ENCODE data around the gene COL12A1.

The COL12A1 gene

GRCh38 chr6:75102301-75102700 is 103.6 kb downstream of the COL12A1 start:
- no peak for DNase-seq (ENCODE audit: low read depth in 2 of 2)

- no peak for DNase-seq (ENCODE audit: low read depth in 2 of 2)
Observed at GRCh38 chr6:75101896-75102295, 104.0 kb downstream of the COL12A1 start.

- DNase-seq (ENCODE audit: low read depth in 2 of 2), result no peak
Observed at GRCh38 chr6:75098709-75099108, 107.1 kb downstream of the COL12A1 start.

DNA sequence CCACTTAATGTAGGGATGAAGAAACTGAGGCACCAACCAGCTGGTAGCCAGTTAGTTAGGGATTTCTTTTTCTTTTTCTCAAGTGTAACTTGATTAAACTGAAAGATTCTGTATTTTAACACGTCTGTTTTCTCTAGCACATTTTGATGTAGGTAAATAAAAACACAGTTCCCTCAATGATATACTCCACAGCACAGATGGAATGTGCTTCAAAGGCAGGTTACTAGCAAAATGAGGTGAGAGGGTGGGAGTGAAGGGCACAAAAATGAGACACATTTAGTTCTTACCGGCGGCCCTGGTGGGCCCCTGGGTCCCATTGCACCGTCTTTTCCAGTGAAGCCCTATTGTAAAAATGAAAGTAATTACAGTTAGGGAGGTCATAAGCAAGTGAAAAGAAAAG is 108.9 kb downstream of the COL12A1 start:
- no peak for DNase-seq (ENCODE audit: low read depth in 2 of 2)

GRCh38 chr6:75094614-75095200 is 111.1 kb downstream of the COL12A1 start:
- DNase-seq (ENCODE audit: low read depth in 2 of 2), result no peak

- no peak for DNase-seq (ENCODE audit: low read depth in 2 of 2)
Observed at GRCh38 chr6:75091467-75092190, 114.2 kb downstream of the COL12A1 start.

- DNase-seq (ENCODE audit: low read depth in 2 of 2), result no peak
Observed at GRCh38 chr6:75090576-75090975, 115.3 kb downstream of the COL12A1 start.

GRCh38 chr6:75089921-75090320 is 115.9 kb downstream of the COL12A1 start:
- DNase-seq (ENCODE audit: low read depth in 2 of 2), result no peak

- no peak for DNase-seq (ENCODE audit: low read depth in 2 of 2)
Observed at GRCh38 chr6:75089151-75089897, 116.5 kb downstream of the COL12A1 start.

- no peak for DNase-seq (ENCODE audit: low read depth in 2 of 2)
Observed at GRCh38 chr6:75085931-75086635, 119.8 kb downstream of the COL12A1 start.

- DNase-seq (ENCODE audit: low read depth in 2 of 2), result no peak
Observed at GRCh38 chr6:75084872-75085381, 120.9 kb downstream of the COL12A1 start.

- DNase-seq (ENCODE audit: low read depth in 2 of 2), result no peak
Observed at GRCh38 chr6:75084018-75084417, 121.8 kb downstream of the COL12A1 start.

DNA sequence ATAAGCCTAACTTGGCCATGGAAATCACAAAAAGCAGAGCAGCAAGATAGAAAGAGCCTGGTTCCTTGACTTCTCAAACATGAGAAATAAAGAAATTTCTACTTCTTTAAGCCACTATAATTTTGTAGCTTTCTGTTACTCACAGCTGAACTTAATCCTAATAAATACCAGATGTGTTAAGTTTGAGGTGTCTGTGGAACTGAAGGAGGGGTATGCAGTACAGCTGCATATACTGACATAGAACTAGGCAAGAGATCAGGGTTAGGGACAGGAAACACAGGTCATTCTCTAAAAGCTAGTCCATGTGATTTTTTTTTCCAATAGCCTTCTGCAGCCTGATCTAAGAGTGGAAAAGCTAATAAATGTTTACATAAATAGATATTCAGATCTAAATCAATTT is 123.9 kb downstream of the COL12A1 start:
- no peak for DNase-seq (ENCODE audit: low read depth in 2 of 2)

DNA sequence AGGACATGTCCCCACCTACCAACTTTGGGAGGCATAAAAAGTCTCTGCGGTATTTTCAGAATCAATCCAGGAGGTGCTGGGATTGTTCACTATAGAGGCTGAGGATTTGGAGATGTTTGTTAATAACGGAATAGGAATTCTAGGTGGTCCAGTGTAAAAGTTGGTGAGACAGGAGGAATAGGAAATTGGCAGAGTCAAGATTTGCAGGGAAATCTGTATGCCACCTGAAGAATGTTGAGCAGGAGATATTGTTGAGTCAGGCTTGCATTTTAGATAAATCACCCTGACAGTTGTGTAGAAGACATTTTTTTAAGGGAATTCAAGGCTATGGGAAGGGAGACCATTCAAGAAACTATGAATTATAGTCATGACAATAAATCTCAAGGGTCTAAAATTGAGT is 124.8 kb downstream of the COL12A1 start:
- DNase-seq (ENCODE audit: low read depth in 2 of 2), result no peak

- no peak for DNase-seq (ENCODE audit: low read depth in 2 of 2)
Observed at GRCh38 chr6:75079589-75079988, 126.3 kb downstream of the COL12A1 start.

GRCh38 chr6:75077701-75078100 is 128.2 kb downstream of the COL12A1 start:
- no peak for DNase-seq (ENCODE audit: low read depth in 2 of 2)

DNA sequence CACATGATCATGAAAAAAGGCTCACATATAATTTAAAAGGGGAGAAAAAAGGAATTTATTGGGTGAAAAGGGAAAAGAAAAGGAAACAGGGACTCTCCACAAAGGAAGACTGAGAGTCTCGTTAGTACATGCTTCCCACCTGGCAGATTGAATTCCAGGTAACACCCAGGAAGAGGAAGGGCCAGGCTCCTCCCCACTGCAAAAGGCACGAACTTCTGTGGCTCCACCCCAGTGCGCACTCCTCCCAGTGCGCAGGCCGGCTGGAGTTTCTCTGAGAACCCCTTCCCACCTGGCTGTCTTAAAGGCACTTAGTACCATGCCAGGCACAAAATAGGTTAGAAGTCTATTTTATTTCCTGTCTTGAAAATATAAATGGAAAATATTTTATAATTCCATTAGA is 129.8 kb downstream of the COL12A1 start:
- no peak for DNase-seq (ENCODE audit: low read depth in 2 of 2)

GRCh38 chr6:75070244-75070643 is 135.6 kb downstream of the COL12A1 start:
- DNase-seq (ENCODE audit: low read depth in 2 of 2), result no peak

- no peak for DNase-seq (ENCODE audit: low read depth in 2 of 2)
Observed at GRCh38 chr6:75065523-75065922, 140.3 kb downstream of the COL12A1 start.

GRCh38 chr6:75052491-75052890 is 153.4 kb downstream of the COL12A1 start:
- no peak for DNase-seq (ENCODE audit: low read depth in 2 of 2)

- DNase-seq (ENCODE audit: low read depth in 2 of 2), result no peak
Observed at GRCh38 chr6:75049308-75049707, 156.5 kb downstream of the COL12A1 start.

GRCh38 chr6:75044846-75045245 is 161.0 kb downstream of the COL12A1 start:
- DNase-seq (ENCODE audit: low read depth in 2 of 2), result no peak

Measured in stimulated activated CD4-positive, alpha-beta T cell treated with anti-CD3 and anti-CD28 coated beads, Interleukin-1b, Interleukin-23, amount 100 ng/mL, for 1 hour (primary cell).